Osteocyte (in vitro differentiated cells): Measurements from ENCODE around the gene RPE. TPM values are rescaled to one million over a fixed set of nuclear protein-coding genes. Genes with fewer than 3 reads are reported as not detected.

Experiments
- DNase-seq: peaks from one replicate; pipeline ENCODE4 v3.0.0; 2021; ENCODE audit warnings: mixed read lengths; ENCODE audit not compliant: unreplicated experiment; ENCODE audit errors: extremely low spot score
- H3K27ac Mint-ChIP-seq: one replicate; pipeline ENCODE4 v1.8.0; 2021; ENCODE audit warnings: mild to moderate bottlenecking, mixed read lengths; ENCODE audit not compliant: unreplicated experiment
- H3K27me3 Mint-ChIP-seq: one replicate; pipeline ENCODE4 v1.8.0; 2021; ENCODE audit warnings: mixed read lengths; ENCODE audit not compliant: unreplicated experiment
- H3K36me3 Mint-ChIP-seq: one replicate; pipeline ENCODE4 v1.8.0; 2021; ENCODE audit warnings: mixed read lengths; ENCODE audit not compliant: unreplicated experiment
- H3K4me1 Mint-ChIP-seq: one replicate; pipeline ENCODE4 v1.8.0; 2021; ENCODE audit warnings: mixed read lengths; ENCODE audit not compliant: unreplicated experiment
- H3K4me3 Mint-ChIP-seq: one replicate; pipeline ENCODE4 v1.8.0; 2021; ENCODE audit warnings: mild to moderate bottlenecking, moderate library complexity, mixed read lengths; ENCODE audit not compliant: unreplicated experiment
- H3K9me3 Mint-ChIP-seq: one replicate; pipeline ENCODE4 v1.8.0; 2021; ENCODE audit warnings: mixed read lengths; ENCODE audit not compliant: unreplicated experiment
- CTCF ChIP-seq: fragments of 200-600 bp; sonication (generic); IDR thresholded peaks from 2 replicates; pipeline ENCODE4 v1.5.0; 2021; ENCODE audit warnings: antibody characterized with exemption, mild to moderate bottlenecking, moderate library complexity
- total RNA-seq: library from RNA; stranded (reverse); gene quantifications from 2 replicates; pipeline ENCODE4 v1.2.1, GENCODE V29; 2021

Gene RPE
- total RNA-seq, 1 donor from 2014 or later, result 39.0 TPM

GRCh38 chr2:209973328-209973727, 29.1 kb upstream of the RPE start:
- TF ChIP-seq CTCF, result no peak
- no peak for DNase-seq
- Mint-ChIP-seq H3K9me3 (no peaks in the 10 kb centered on the region), H3K27me3 (peaks cover 23% of the 10 kb centered on the region), H3K27ac (no peak overlapping the region), H3K36me3 (no peaks in the 10 kb centered on the region), H3K4me3 (no peak overlapping the region), H3K4me1 (no peaks in the 10 kb centered on the region)

GRCh38 chr2:209974576-209974975, 27.9 kb upstream of the RPE start:
- Mint-ChIP-seq H3K27ac (no peak overlapping the region), H3K4me3 (no peak overlapping the region), H3K4me1 (no peaks in the 10 kb centered on the region), H3K36me3 (no peaks in the 10 kb centered on the region), H3K9me3 (no peaks in the 10 kb centered on the region), H3K27me3 (peaks cover 18% of the 10 kb centered on the region)
- no peak for TF ChIP-seq CTCF
- no peak for DNase-seq

- no peak for TF ChIP-seq CTCF
- peaks cover 18% of the 10 kb centered on the region for H3K27me3 Mint-ChIP-seq
- H3K9me3 Mint-ChIP-seq, result no peaks in the 10 kb centered on the region
- H3K36me3 Mint-ChIP-seq, result no peaks in the 10 kb centered on the region
- H3K4me1 Mint-ChIP-seq, result peaks cover 9% of the 10 kb centered on the region
- no peak overlapping the region for H3K4me3 Mint-ChIP-seq
- DNase-seq, result no peak
- H3K27ac Mint-ChIP-seq, result no peak overlapping the region
These were observed 25.6 kb upstream of the RPE start for GRCh38 chr2:209976698-209977385.

- no peak overlapping the region for H3K27ac Mint-ChIP-seq
- no peaks in the 10 kb centered on the region for H3K9me3 Mint-ChIP-seq
- no peak for DNase-seq
- H3K27me3 Mint-ChIP-seq, result peaks cover 16% of the 10 kb centered on the region
- TF ChIP-seq CTCF, result peak; percentile 67
- H3K4me3 Mint-ChIP-seq, result no peak overlapping the region
- H3K36me3 Mint-ChIP-seq, result no peaks in the 10 kb centered on the region
- peaks cover 13% of the 10 kb centered on the region for H3K4me1 Mint-ChIP-seq
These were observed 24.8 kb upstream of the RPE start for GRCh38 chr2:209977386-209978239.

- no peak for TF ChIP-seq CTCF
- no peaks in the 10 kb centered on the region for H3K9me3 Mint-ChIP-seq
- peaks cover 13% of the 10 kb centered on the region for H3K4me1 Mint-ChIP-seq
- no peak for DNase-seq
- H3K27ac Mint-ChIP-seq, result no peak overlapping the region
- H3K36me3 Mint-ChIP-seq, result no peaks in the 10 kb centered on the region
- H3K27me3 Mint-ChIP-seq, result peaks cover 29% of the 10 kb centered on the region
- no peak overlapping the region for H3K4me3 Mint-ChIP-seq
These were observed 18.1 kb upstream of the RPE start for GRCh38 chr2:209984291-209984690.
